ENCODE results near the gene GPR183.
A peak's percentile ranks its signal among the peaks of the same experiment; 100 is the strongest.

The GPR183 gene, protein sequence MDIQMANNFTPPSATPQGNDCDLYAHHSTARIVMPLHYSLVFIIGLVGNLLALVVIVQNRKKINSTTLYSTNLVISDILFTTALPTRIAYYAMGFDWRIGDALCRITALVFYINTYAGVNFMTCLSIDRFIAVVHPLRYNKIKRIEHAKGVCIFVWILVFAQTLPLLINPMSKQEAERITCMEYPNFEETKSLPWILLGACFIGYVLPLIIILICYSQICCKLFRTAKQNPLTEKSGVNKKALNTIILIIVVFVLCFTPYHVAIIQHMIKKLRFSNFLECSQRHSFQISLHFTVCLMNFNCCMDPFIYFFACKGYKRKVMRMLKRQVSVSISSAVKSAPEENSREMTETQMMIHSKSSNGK

DNA sequence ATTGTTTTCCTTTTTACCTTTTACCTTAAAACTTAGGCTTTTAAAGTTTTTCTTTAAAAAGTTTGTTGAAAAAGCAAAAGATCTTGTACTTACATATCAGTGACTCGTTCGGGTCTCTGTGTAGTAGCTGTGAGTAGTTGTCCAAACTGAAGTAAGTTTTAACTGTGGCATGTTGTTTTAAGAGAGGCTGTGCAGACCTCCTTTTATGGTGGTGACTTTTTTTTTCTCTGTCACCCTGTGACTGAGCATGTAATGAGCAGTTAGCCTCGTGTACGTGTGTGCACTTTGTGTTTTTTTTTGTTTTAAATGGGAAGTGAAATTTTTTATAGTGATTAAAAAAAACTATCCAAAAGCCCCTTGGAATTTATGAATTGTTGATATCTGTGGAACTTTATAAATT lies at the start of gene GPR183:
GPR183 (minus strand) TSS at position 153 of the 400 bp plus-strand sequence. CDS start 11,254 bp downstream, outside the sequence.
- DNase-seq (ENCODE audit: low read depth), result no peak

DNA sequence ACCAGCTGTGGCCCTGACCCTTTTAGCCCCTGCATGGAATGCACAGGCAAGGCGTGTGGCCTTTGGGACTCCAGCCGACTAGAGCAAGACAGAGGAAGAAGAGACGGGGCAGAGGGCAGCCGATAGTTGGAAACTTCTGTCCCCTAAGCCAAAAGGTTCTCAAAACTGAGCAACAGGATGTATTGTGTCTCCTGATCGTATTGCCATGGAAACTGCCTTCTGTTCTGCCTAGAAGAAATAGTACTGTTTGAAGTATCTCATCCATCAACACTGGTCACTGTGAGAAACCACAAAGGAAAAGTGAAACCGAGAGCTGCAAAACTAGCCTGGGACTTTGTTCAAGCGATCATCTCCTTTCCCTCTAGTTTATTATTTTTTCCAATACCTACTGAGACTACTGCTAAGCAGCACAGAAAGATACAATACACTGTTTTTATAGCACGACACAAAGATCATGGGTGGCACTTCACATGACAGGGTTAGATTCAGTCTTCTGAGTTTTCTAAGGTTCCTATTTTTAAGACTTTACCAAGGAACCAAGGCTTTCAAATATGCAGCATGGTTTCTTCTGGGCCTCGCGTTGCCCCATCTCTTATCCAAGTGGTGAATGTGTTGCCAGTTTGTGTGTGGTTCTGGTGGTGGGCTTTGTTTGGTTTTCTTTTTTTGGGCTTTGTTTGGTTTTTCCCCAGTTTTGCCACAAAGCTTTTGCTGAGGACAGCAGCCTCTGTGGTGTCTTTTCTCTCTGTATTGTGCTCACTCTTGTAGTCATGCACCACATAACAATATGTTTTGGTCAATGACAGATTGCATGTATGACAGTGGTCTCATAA lies 49.3 kb upstream of the GPR183 start:
- peak; percentile 86 for DNase-seq (ENCODE audit: low read depth)

DNA sequence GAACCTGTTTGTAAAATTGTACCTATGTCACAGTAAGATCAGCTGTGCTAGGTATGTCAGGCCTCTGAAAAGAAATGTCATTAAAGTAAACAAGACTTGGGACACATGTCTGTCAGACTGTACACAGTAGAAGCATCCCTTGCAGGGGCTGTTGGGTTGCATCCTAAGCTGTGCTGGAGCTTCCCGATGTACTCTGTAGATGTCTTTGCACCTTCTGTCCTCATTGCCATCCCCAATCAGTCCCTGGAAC lies 48.7 kb upstream of the GPR183 start:
- no peak for DNase-seq (ENCODE audit: low read depth)

DNA sequence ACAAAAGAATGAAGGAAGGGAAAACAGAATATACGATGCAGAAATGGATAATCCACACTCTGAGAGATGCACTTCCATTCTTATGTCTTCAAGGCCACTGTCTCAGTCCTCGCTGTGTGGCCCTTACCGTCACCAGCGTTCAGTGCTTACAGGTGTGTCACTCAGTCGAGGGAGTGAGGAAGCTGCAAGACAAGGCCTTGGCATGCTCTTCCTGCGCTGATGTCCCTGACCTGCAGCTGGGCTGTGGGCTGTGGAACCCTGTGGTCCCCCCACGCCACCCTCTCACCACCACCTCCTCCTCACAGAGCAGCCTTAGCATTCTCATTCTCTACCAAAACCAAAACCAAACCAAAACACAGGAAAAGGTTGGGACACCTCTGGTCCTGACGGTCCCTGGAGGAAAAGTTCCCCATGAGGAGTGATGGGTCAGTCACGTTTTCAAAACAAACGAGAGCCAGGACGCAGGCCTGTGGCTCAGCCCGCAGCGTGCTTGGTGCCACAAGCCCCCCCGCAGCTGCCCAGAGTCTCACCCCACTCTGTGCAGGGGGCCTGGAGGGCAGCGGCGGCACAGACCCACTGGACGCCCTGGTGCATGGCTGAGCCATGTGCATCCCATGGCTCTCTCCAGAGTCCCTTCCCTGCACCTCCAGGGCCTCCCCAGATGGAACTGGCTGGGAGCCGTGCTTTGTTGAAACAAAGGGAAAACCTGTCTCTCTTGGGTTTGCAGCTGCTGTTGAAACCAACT lies 48.2 kb upstream of the GPR183 start:
- DNase-seq (ENCODE audit: low read depth), result no peak

DNA sequence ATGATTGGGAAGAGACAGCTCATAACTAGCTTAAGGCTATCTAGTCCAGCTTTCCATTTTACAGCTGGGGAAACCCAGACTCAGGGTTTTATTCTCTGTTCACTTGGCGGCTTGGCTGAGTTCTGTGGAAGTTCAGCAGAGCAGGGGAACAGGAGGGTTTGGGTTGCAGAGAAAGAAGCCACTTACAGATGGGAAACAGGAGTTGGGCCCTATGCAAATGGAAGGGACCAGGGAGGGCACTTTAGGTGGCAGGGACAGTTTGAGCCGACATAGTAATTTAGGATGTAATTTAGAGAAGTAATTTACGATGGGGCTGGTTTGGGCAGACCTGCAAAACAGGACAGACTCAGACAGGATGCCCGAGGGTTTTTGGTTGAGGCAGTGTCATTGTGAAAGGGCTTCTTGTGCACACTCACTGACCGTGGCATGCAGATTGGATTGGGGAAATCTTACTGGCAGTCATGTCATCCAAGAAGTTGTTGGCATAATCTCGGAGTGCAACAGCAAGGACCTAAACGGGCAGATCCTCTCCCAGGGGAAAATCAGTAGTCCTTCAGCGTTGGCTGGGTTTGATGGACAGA lies 47.3 kb upstream of the GPR183 start:
- no peak for DNase-seq (ENCODE audit: low read depth)

DNA sequence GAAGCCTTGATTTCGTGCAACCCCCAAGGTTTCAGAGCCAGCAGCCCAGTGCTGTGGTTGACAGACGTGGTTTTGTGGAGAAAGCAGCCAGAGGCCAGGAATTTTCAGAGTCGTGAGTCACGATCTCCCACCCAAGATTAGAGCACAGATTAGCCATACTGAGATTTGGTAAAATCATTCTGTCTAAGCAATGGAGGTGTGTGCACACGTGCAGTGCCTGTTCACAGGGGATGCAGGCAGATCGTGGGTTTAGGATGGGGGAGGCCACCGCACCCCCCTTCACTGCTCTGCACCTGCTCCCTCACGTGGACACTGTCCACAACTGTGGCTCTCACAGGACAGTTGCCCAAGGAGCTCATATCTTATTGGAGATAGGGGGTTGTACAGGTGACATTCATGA lies 46.6 kb upstream of the GPR183 start:
- peak; percentile 57 for DNase-seq (ENCODE audit: low read depth)

DNA sequence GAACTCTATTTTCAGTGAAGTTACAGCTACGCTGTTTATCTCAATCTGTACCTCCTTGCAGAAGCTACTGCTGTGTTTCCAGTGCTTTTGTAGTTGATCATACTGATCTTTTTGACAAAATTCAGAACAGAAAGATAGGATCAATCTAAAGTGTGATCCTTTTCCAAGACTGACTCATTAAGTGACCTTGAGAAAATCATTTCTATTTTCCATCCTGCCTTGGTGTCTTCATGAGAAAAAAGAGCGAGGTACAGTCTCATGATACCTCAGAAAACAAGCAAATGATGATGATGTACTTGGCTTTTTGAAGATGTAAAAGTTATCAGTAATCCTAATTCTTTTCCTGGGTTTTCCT lies 46.0 kb upstream of the GPR183 start:
- no peak for DNase-seq (ENCODE audit: low read depth)

DNA sequence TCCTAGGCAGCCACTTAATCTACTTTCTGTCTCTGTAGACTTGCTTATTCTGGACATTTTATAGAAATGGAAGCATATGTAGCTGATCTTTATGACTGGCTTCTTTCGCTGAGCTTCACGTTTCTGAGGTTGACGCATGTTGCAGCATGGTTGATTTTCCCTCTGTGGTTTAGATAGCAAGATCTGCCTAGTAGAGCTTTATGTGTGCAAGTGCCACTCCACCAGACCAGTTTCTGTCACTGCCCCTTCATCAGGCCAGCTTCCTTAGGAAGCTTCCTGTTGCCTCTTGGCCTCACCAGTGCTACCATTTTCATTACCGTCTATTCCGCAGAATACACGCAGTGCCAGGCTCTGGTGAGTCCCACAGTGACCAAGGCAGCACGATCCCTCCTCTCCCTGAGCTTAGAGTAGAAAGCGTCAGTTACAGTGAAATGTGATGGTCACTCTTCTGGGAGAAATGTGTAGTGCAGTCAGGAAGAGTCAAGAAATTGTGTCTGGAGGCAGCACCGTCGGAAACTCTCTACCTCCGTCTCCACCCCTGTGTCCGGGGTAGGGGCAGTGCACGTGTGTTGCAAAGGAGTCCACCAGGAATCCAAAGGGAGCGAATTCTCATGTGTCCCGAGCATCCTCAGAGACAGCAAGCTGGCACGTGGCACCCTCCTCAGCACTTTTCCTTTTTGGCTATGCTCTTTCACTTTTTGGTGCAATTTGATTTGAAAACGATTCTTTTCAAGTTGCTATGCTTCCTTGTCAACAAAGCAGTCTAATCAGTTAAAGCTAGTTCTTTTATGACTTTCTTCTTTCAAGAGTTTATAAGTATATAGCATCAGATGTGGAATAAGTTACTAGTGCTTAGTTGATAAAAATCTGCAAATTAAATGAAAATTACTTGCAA lies 45.4 kb upstream of the GPR183 start:
- no peak for DNase-seq (ENCODE audit: low read depth)

DNA sequence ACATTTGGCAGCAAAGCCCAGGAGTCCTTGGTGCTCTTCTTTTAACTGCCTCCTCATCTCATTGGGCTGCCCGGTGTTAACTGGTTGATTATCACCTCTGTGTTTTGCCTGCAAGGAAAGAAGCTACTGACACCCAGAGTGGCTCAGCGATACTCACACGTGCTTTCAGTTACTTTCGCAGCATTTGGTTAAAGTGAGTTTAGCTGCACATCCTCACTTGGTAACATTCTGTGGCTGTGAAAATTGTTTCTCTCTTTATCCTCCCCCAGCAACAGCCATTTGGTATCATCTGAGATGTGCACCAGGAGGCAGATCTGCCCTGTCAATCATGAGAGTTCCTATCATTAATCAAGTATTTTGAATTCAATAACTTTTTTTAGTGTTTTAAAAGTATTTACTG lies 44.6 kb upstream of the GPR183 start:
- no peak for DNase-seq (ENCODE audit: low read depth)

DNA sequence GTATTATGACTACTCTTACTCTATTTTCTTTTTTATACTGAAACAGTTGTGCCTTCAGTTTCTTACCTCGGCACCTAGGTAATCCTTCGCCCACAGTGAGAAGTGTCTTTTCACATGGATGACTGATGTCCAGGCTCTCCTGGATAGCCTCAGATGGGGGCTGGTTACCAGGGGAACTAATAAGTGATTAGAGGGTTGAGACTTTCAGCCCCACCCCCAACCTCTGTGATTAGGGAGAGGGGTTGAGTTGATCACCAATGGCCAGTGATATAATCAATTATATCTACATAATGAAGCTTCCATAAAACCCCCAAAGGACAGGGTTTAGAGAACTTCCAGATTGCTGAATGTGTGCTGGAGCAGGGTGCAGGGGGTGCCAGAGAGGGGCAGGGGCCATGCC lies 43.0 kb upstream of the GPR183 start:
- no peak for DNase-seq (ENCODE audit: low read depth)

DNA sequence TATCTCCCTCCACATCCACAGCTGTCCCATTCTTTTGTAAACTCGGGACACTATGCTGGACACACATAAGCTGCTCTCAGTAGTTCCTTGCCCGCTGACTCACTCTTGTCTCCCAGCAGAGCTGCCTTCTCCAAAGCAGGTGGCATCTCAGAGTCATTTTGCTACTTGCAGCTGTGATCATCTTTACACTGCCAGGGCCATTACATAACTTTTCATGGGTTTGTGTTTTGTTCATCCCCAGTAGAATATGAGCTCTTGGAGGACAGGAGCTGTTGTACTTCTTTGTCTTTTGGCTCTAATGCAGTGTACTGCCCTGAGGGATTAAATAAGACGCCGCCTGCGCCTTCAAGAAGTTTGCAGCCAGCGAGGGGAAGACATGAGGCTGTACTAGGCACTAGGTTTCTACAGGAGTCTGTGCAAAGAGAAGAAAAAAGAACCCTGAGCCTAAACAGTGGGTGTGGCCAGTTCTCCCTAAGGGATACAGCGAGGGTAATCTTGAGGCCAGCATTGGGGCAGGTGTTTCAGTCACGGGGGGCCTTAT lies 40.8 kb upstream of the GPR183 start:
- no peak for DNase-seq (ENCODE audit: low read depth)

DNA sequence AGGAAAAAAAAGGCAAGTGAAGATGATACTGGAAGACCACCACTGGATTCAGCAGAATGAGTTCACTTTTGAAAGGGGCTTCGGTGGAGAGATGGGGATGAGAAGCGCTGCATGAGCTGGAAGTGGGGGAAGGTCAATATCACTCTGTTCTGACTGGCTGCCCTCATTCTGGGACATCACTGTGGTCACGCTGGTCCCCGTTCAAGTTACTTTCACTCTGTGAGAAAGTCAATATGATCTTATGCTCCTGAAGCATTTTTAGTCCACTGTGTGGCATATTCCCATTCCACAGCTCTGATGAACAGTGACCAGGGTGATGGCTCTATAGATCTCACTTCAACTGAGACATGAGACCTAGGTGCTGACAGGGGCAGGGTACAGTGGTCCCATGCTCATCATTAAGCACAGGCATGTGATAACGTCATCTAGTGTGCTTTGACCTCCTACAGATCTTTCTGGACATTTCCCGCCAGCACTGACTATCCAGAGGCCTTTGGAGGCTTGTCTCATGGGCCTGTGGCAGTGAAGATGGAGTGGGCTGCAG lies 40.2 kb upstream of the GPR183 start:
- DNase-seq (ENCODE audit: low read depth), result no peak

DNA sequence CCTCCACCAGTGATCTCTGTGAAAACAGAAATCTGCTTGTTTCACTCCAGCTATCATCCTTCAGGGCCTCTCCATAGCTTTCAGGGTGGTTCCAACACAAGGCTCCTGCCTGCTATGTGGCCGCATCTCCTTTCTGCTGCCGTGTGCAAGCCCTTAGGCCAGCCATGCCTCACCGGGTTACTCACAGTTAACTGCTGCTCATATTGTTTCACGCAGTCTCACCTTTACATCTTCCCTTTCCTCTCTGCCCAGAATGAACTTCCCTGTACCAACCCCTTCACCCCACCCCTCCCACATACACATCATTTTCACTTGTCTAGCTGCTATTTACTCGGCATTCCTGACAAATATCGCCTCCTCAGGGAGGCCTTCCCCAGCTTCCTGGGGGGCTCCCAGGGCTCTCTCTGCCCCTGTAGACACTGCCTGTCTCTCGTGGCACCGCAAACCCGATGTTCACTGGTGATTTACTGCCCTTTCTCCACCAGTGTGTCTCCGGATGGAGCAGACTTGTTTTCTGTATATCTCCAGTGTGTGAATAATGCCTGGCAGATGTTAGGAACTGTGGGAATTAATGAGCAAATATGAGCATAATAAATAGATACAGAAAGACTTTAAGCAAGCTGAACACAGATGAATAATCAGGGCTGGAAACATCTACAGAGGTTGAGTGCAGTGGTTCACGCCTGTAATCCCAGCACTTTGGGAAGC lies 39.3 kb upstream of the GPR183 start:
- DNase-seq (ENCODE audit: low read depth), result no peak

DNA sequence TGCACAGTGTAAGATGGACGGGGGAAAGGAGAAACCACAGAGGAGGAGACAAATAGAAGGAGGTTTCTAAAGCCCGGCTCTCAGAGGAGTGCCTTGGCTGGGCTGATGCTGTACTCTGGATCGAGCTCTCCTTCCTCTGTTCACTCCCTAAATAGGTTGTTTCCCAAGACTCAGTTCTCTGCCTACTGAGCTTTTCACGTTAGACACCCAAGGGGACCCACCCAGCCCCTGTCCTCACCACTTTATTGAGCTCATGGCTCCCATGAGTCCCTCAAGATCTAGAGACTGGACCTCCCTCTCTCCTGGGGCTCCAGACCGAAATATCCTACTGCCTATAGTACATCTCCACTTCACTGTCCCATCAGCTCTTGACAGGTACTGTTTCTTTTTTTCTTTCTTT lies 38.1 kb upstream of the GPR183 start:
- DNase-seq (ENCODE audit: low read depth), result peak; percentile 57

DNA sequence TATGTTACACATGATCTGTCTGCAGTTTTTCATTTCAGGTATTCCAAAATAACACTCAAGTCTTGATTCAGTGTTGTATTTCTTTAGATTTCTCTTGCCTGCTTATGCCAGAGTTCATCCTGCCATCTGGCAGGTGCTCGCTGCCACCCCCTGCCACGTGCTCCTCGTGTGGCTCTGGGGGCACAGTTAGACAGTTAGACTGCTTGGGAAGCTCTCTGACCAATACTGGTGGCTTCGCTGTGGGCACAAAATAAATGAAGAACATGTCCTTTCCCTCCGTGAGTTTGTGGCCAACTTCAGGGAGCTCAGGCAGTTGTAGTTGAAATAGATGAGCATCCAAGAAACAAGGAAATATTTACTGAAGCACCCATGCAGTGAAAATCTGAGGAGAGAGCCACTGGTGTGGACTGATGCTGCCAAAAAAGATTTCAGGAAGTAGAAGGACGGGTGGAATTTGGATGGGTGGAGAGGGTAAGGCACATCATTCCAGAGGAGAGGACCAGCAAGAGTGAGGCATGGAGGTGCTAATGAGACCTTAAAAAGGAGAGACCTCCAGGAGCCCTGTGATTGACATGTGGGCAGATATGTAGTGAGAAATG lies 37.5 kb upstream of the GPR183 start:
- no peak for DNase-seq (ENCODE audit: low read depth)

DNA sequence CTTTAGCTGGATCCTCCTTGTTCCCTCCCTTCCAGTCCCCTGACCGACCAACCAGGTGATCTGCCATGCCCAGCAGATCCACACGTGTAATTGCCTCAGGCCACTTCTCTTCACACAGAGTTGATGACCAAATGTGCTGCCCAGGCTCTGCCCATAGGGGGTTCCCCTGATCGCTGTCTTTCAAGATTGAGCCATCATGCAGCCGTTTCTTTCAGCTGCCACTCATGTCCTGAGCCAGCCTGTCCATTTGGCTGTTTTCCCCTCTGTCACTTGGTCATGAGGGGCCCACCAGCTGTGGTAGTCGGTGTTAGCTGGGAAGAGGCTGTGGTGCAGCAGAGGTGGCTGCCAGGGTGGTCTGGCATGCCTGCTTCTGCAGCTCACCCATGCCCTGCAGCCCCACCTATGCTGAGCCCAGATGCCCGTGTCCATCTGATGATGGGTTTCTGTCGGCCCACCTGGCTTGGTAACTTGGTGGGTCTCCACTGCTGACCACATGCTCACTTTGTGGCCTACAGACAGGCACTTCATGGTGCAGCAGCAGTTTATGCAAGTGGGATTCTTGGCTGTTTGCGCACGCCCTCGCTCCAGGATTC lies 35.6 kb upstream of the GPR183 start:
- DNase-seq (ENCODE audit: low read depth), result no peak

DNA sequence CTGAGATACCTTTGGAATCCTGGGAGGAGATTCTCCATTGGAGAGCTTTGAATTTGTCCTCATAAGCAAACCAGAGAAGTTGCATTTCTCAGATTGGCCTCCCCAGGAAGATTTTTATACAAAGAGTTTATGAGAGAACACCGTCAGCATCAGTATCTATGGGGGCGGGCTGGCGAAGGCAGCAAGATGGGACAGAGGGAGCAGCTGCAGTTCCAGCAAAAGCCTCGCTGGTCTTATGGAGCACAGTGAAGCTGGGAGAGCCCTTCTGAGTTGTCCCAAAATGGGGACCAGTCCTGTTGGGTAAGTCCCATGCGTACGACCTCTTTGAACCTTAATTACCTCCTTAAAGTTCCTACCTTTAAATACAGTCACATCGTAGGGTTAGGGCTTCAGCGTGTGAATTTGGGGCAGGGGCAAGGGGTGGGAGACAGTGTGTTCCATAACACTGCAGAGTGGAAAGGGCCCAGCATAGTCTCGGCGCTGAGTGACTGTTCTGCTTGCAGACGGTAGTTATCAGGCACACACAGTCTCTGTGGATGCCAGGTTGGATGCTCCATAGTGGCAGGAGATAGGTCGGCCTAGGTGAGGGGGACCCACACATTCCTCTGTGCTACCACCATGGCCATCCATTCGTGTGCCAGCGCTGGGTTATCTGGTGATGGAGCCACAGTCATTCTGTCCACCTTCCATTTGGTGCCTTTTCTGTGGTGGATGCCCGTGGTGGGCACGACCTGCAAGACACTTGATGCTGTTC lies 34.9 kb upstream of the GPR183 start:
- no peak for DNase-seq (ENCODE audit: low read depth)

DNA sequence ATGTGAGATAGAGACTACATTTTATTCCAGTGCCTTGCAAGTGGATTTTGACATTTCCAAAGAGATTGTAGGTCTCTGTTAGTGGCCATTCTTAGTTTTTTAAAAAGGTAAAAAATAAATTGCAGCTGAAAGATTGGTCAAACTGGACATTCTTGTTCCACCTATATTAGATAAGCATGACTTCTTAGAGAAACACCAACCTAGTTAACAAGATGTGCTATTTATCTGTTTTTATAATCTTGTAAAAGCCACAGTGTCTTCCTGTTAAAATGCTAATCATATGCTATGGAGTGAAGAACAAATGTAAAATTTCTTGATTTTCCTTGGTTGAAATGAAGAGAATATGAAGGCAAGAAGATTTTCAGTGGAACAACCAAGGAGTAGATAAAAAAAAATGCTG lies 33.4 kb upstream of the GPR183 start:
- no peak for DNase-seq (ENCODE audit: low read depth)

All from amniotic epithelial cell (primary cell).